Parathyroid adenoma (tissue), 2 donors: ENCODE data around the gene PAQR9.
"Not testable (repeated sequence)": the region's sequence is repeated elsewhere in the genome, so short reads cannot be mapped to it uniquely, and the experiment has no call there.

ENCODE experiments used
- H2AFZ ChIP-seq: fragments of 300-600 bp; sonication (generic); one replicate; pipeline ENCODE4 v1.7.0; 2017; ENCODE audit warnings: antibody characterized with exemption, mild to moderate bottlenecking
- H3K27ac ChIP-seq: fragments of 300-600 bp; sonication (generic); one replicate; pipeline ENCODE4 v1.7.0; 2017
- H3K27me3 ChIP-seq: fragments of 300-600 bp; sonication (generic); one replicate; pipeline ENCODE4 v1.7.0; 2017; ENCODE audit warnings: low read length; ENCODE audit not compliant: control insufficient read depth, insufficient read depth
- H3K36me3 ChIP-seq: fragments of 300-600 bp; sonication (generic); one replicate; pipeline ENCODE4 v1.7.0; 2017; ENCODE audit warnings: low read length; ENCODE audit not compliant: control insufficient read depth, insufficient read depth
- H3K4me1 ChIP-seq: fragments of 300-600 bp; sonication (generic); one replicate; pipeline ENCODE4 v1.7.0; 2017; ENCODE audit warnings: control low read depth
- H3K4me2 ChIP-seq: fragments of 300-600 bp; sonication (generic); one replicate; pipeline ENCODE4 v1.7.0; 2017; ENCODE audit warnings: low read length
- H3K4me3 ChIP-seq: fragments of 300-600 bp; sonication (generic); one replicate; pipeline ENCODE4 v1.7.0; 2017; ENCODE audit warnings: low read depth, low read length
- H3K79me2 ChIP-seq: fragments of 300-600 bp; sonication (generic); one replicate; pipeline ENCODE4 v1.7.0; 2017; ENCODE audit warnings: control low read depth
- H3K9ac ChIP-seq: fragments of 300-600 bp; sonication (generic); one replicate; pipeline ENCODE4 v1.7.0; 2017; ENCODE audit warnings: mild to moderate bottlenecking
- H3K9me3 ChIP-seq: fragments of 300-600 bp; sonication (generic); one replicate; pipeline ENCODE4 v1.7.0; 2017; ENCODE audit warnings: low read length; ENCODE audit not compliant: control insufficient read depth
- TF ChIP-seq, protein P1 (sequence below): fragments of 300-600 bp; sonication (generic); IDR thresholded peaks from one replicate; pipeline ENCODE4 v1.7.0; 2017; ENCODE audit warnings: antibody characterized with exemption, mild to moderate bottlenecking
- donor health status: primary hyperparathyroidism.

PAQR9 gene

DNA sequence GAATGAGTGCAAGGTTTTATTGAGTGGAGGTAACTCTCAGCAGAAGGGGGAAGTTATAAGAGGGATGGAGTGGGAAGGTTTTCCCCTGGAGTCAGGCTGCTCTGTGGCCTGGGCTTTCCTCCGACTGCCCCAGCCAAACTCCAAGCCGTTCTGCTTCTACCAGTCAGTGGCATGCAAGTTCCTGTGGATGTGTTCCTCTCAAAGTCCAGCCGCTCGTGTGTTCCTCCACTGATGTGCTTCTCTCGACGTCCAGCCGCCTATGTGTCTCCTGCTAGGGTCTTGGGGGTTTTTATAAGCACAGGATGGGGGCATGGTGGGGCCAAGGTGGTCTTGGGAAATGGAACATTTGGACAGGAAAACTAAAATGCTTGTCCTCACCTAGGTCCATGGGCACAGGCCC is 28.8 kb upstream of the PAQR9 start:
- Histone ChIP-seq H3K36me3 (no peaks in the 10 kb centered on the region), H3K9me3 (no peaks in the 10 kb centered on the region), H3K79me2 (no peaks in the 10 kb centered on the region), H3K4me3 (no peak overlapping the region), H3K27me3 (no peaks in the 10 kb centered on the region), H3K9ac (no peak overlapping the region), H3K4me2 (no peak overlapping the region), H3K27ac (no peak overlapping the region), H2AFZ (no peak overlapping the region), H3K4me1 (no peaks in the 10 kb centered on the region)
- TF ChIP-seq, protein P1, sequence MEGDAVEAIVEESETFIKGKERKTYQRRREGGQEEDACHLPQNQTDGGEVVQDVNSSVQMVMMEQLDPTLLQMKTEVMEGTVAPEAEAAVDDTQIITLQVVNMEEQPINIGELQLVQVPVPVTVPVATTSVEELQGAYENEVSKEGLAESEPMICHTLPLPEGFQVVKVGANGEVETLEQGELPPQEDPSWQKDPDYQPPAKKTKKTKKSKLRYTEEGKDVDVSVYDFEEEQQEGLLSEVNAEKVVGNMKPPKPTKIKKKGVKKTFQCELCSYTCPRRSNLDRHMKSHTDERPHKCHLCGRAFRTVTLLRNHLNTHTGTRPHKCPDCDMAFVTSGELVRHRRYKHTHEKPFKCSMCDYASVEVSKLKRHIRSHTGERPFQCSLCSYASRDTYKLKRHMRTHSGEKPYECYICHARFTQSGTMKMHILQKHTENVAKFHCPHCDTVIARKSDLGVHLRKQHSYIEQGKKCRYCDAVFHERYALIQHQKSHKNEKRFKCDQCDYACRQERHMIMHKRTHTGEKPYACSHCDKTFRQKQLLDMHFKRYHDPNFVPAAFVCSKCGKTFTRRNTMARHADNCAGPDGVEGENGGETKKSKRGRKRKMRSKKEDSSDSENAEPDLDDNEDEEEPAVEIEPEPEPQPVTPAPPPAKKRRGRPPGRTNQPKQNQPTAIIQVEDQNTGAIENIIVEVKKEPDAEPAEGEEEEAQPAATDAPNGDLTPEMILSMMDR, result no peak

DNA sequence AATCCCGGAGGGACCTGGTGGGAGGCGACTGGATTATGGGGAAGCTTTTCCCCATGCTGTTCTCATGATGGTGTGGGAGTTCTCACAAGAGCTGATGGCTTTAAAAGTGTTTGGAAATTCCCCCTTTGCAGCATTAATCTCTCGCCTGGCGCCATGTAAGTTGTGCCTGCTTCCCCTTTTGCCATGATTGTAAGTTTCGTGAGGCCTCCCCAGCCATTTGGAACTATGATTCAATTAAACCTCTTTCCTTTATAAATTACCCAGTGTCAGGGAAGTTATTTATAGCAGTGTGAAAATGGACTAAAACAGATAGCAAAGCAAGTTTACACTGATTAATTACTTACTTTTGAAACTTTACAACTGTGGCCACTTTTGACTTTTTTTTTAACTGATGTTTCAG is 27.2 kb upstream of the PAQR9 start:
- H3K79me2 ChIP-seq, result no peaks in the 10 kb centered on the region
- H3K27ac ChIP-seq, result no peak overlapping the region
- no peaks in the 10 kb centered on the region for H3K4me1 ChIP-seq
- H3K4me2 ChIP-seq, result no peak overlapping the region
- TF ChIP-seq, protein P1, result no peak
- H3K9ac ChIP-seq, result no peak overlapping the region
- no peaks in the 10 kb centered on the region for H3K27me3 ChIP-seq
- H3K4me3 ChIP-seq, result no peak overlapping the region
- H3K36me3 ChIP-seq, result no peaks in the 10 kb centered on the region
- no peaks in the 10 kb centered on the region for H3K9me3 ChIP-seq
- H2AFZ ChIP-seq, result no peak overlapping the region

DNA sequence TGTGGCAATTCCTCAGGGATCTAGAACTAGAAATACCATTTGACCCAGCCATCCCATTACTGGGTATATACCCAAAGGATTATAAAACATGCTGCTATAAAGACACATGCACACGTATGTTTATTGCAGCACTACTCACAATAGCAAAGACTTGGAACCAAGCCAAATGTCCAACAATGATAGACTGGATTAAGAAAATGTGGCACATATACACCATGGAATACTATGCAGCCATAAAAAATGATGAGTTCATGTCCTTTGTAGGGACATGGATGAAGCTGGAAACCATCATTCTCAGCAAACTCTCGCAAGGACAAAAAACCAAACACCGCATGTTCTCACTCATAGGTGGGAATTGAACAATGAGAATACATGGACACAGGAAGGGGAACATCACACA is 25.4 kb upstream of the PAQR9 start:
- H3K4me2 ChIP-seq, H2AFZ ChIP-seq, H3K9ac ChIP-seq, H3K4me1 ChIP-seq, H3K9me3 ChIP-seq, H3K79me2 ChIP-seq, H3K27ac ChIP-seq, H3K36me3 ChIP-seq, H3K4me3 ChIP-seq, H3K27me3 ChIP-seq: not testable (repeated sequence)

DNA sequence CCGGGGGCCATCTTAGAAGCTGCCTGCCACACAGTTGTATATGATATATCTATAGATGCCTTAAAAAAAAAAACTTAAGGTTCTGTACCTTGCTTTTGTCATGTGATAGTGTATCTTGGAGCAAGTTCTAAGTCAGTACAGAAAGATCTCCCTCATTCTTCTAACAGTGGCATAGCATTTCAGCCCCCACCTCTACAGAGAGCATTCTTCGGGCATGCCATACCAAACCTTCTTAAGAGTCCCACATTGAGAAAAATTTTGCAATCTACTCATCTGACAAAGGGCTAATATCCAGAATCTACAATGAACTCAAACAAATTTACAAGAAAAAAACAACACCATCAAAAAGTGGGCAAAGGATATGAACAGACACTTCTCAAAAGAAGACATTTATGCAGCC is 24.7 kb upstream of the PAQR9 start:
- not testable (repeated sequence) for H3K36me3 ChIP-seq, H3K27me3 ChIP-seq, H3K9me3 ChIP-seq, H3K4me3 ChIP-seq, H3K27ac ChIP-seq, H2AFZ ChIP-seq, H3K9ac ChIP-seq, H3K4me2 ChIP-seq, H3K4me1 ChIP-seq, H3K79me2 ChIP-seq

DNA sequence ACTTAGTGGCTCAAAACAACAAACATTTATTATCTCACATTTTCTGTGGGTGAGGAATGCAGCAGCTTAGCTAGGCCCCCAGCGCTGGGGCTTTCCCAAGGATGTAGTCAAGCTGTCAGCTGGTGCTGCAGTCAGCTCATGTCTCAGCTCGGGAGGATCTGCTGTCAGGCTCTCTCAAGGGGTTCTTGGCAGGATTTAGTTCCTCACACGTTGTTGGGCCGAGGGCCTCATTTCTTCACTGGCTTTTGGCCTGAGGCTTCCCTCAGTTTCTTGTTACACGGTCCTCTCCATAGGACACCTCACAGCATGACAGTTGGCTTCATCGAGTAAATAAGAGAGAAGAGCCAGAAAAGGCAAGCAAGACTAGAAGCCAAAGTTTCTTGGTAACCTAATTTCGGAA is 24.2 kb upstream of the PAQR9 start:
- no peak overlapping the region for H3K27ac ChIP-seq
- TF ChIP-seq, protein P1, result no peak
- no peak overlapping the region for H3K9ac ChIP-seq

DNA sequence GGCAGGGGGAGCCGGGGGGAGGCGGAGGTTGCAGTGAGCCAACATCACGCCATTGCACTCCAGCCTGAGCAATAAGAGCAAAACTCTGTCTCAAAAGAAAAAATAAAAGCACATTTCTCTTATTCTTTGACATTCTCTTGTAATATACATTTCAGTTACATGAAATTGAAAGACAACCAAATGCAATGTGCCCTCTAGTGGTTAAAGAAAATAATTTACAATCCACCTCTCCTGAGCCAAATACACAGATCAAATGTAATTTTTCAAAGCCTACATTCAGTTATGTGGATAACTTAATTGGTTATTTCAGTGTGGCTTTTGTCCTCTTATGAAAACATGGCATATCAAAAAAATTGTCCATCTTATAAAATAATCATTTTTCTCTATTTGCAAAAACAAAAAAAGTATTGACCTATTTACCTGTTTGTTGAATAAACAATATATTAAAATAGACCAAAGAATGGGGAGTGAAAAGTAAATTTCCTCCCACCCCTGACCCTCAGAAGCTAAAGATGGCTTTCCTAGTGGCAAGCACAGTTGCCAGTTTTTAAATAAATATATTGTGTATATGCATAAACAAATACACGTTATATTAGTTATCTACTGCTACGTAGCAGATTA is 23.7 kb upstream of the PAQR9 start:
- Histone ChIP-seq H2AFZ (no peak overlapping the region), H3K27me3 (no peaks in the 10 kb centered on the region), H3K79me2 (no peaks in the 10 kb centered on the region), H3K36me3 (no peaks in the 10 kb centered on the region), H3K4me3 (no peak overlapping the region), H3K27ac (no peak overlapping the region), H3K9me3 (no peaks in the 10 kb centered on the region), H3K9ac (no peak overlapping the region), H3K4me1 (no peaks in the 10 kb centered on the region), H3K4me2 (no peak overlapping the region)
- TF ChIP-seq, protein P1, result peak; percentile 81

More for the DNA sequence above, 24.2 kb upstream of the PAQR9 start:
- Histone ChIP-seq H3K4me1 (no peaks in the 10 kb centered on the region), H3K36me3 (no peaks in the 10 kb centered on the region), H3K9me3 (no peaks in the 10 kb centered on the region), H3K4me2 (no peak overlapping the region), H2AFZ (no peak overlapping the region), H3K4me3 (no peak overlapping the region), H3K27me3 (no peaks in the 10 kb centered on the region), H3K79me2 (no peaks in the 10 kb centered on the region)
